ENCODE data around the gene PRIMPOL. TPM values are rescaled to one million over a fixed set of nuclear protein-coding genes. Genes with fewer than 3 reads are reported as not detected.

PRIMPOL gene
- polyA plus RNA-seq, 4 donors = 31.9 to 43.8 (median 34.4) TPM

GRCh38 chr4:184664445-184665210 lies 15.1 kb downstream of the PRIMPOL start:
- DNase-seq (ENCODE audit: low read depth in 4 of 4, low spot score in 3 of 4) = no peak

GRCh38 chr4:184666670-184667069 lies 17.1 kb downstream of the PRIMPOL start:
- DNase-seq (ENCODE audit: low read depth in 4 of 4, low spot score in 3 of 4) = no peak

- no peak for DNase-seq (ENCODE audit: low read depth in 4 of 4, low spot score in 3 of 4)
These were observed 18.6 kb downstream of the PRIMPOL start for GRCh38 chr4:184668096-184668495.

DNA sequence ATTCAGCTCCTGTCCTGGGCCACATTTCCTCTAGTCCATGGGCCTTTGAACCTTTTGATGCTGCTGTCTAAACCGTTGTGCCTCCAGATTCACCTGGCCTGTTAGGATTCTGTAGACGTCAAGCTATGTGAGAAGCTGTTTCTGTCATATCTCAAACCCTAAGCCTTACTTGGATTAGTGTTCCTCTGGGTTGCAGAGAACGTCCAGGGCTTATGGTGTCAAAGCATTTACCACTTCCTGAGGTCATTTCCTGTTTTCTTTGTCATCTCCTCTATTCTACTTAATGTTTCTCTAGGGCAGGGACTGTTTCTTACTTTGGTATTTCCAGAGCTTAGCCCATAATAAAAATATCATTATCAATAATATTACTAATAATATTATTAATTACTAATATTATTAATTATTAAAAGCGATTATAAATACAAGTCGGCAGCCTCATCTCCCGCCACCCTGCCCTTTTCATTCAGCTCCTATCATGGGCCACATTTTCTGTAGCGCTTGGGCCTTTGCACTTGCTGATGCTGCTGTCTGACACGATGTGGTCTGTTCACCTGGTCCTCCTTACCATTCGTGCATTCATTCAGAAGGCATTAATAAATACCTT lies 19.1 kb downstream of the PRIMPOL start:
- no peak for DNase-seq (ENCODE audit: low read depth in 4 of 4, low spot score in 3 of 4)

DNA sequence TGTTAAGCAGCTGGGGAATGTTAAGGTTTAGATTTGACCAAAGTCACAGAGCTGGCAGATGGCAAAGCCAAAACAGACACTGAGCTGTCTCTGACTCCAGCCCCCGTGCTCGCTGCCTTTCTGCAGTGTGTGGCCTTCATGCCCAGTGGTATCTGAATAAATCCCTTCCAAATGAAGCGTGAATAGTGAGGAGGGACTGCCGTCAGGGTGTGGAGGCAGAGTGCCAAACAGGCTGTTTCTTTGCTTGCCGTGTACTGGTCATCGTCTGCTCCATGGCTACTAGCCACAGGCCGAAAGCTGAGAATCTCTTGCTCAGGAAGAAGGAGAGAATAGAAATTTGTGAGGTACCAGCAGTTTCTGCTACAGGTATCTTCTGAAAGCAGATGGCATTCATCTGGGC lies 19.7 kb downstream of the PRIMPOL start:
- no peak for DNase-seq (ENCODE audit: low read depth in 4 of 4, low spot score in 3 of 4)

DNA sequence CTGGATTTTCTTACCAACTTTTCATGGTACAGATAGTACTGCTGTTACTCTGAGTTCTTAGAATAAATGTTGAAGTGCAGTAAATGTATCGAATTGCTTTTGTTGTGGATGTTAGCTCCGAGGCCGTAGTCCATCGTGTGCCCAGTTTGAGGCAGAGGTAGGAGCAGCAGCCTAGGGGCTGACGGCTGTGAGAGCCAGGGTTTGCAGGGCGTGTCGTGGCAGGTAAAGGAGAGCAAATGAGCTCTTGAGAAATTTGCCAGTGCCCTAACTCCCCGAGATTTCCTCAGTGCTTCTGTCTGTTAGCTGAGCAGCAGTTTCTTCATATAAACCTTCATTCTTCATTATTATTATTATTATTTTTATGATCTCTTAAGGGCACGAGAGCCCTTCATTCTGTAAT lies 21.6 kb downstream of the PRIMPOL start:
- no peak for DNase-seq (ENCODE audit: low read depth in 4 of 4, low spot score in 3 of 4)

DNA sequence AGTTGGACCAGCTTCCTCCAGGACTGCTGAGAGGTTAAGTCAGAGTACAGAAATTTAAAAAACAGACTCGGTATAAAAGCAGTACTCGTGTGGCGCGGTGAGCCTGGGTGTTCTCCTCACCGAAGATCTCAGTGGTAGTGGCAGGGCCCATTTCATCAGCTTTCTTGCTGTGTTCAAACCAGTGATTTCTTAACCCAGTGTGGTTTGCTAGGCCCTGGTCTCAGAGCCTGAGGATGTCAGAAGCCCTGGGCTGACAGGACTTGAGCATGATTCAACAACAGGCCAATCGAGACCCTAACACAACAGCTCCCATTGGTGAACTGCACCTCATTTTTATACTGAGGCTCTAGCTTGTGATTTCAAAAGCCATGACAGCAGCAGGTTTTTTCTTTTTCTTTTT lies 23.2 kb downstream of the PRIMPOL start:
- no peak for DNase-seq (ENCODE audit: low read depth in 4 of 4, low spot score in 3 of 4)

GRCh38 chr4:184674011-184674410 lies 24.5 kb downstream of the PRIMPOL start:
- no peak for DNase-seq (ENCODE audit: low read depth in 4 of 4, low spot score in 3 of 4)

DNA sequence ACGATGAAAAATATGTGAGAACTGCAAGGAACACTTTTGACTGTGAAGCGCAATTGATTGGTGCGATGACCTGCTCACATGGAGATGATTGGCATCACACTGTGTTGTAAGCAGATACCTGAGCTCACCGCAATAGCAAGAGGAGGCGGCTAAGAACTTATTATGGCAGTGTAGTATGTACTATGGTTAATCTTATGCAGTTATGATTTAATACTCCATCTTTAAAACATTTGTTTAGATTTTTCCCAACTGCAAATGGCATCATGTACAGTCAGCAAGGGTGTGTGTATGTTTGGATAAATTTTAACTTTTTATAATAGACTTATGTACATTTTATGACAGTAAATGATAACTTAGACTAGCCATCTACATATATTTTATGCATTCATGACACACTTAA lies 25.5 kb downstream of the PRIMPOL start:
- DNase-seq (ENCODE audit: low read depth in 4 of 4, low spot score in 3 of 4) = no peak

DNA sequence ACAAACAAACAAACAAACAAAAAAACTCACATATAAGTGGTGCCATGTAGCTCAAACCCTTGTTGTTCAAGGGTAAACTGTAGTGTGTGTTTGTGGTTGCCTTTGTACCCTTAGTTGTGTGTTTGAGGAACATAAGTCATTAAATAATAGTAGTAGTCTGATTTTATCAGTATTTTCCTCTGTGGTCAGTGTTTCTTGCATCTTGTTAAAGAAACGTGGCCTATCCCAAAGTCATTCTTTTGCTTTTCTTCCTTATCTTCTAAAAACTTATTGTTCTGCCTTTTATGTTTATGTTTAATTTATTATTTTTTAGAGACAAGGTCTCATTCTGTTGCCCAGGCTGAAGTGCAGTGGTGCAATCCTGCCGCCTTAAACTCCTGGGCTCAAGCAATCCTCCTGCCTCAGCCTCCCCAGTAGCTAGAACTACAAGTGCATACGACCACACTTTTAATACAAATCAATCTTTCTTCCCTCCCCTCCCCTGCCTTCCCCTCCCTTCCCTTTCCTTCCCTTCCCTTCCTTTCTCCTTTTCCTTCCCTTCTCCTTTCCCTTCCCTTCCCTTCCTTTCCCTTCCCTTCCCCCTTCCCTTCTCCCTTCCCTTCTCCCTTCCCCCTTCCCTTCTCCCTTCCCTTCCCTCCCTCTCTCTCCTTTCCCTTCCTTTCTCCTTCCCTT lies 26.4 kb downstream of the PRIMPOL start:
- DNase-seq (ENCODE audit: low read depth in 4 of 4, low spot score in 3 of 4) = no peak

DNA sequence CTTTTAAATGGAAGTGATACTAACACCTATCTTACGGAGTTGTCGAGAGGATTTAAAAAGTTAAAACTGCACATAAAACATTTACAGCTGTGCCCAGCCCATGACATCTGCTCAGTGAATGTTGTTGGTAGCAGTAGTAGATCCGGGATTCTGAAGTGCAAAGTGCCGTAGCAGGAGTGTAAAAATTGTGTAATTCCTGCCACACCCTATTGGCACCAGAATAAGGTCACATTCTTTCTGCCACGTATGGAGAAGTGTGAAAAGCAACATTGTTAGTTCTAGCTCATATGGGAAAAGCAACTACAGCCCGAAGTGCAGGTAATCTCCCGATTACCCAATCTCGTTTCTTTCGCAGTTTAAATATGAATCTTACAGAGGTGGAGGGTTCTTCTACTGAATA lies 31.2 kb downstream of the PRIMPOL start:
- no peak for DNase-seq (ENCODE audit: low read depth in 4 of 4, low spot score in 3 of 4)

DNA sequence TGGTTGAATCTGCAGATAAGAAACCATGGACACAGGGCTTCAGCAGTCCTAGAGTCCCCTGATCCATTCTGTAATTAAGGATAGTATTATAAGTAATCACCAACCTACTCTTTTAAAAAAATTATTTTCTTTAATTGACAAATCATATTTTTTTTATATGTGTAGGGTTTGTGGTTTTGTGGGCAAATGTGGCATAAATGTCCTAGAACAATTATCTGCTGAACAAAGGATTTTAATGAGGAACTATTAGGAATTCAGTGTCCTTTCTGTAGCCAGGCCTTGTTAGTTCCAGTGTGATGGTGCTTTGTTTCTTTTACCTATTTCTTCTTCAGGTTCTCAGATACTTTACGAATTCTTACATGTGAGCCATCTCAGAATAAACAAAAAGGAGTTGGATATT lies 32.4 kb downstream of the PRIMPOL start:
- DNase-seq (ENCODE audit: low read depth in 4 of 4, low spot score in 3 of 4) = no peak

GRCh38 chr4:184684491-184685189 lies 35.1 kb downstream of the PRIMPOL start:
- no peak for DNase-seq (ENCODE audit: low read depth in 4 of 4, low spot score in 3 of 4)

- DNase-seq (ENCODE audit: low read depth in 4 of 4, low spot score in 3 of 4) = no peak
These were observed 38.5 kb downstream of the PRIMPOL start for GRCh38 chr4:184688005-184688404.

DNA sequence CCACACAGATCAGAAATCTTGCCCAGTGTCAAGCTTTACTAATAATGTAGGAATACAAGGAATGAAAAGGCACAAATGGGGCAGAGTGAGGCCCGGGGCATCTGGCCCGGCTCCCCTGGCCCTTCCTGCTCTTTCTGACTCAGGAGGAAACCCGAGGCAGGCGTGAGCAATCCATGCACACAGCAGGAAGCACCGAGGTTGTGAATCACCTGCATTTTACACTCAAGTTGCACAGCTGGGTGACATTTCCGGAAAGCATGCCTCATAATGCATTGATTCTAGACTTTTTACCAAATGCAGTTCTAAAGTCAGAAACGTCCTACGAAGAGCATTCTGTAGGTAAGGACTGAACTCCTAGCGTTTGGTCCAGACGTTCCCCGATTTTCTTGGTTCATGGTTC lies 38.9 kb downstream of the PRIMPOL start:
- no peak for DNase-seq (ENCODE audit: low read depth in 4 of 4, low spot score in 3 of 4)

- DNase-seq (ENCODE audit: low read depth in 4 of 4, low spot score in 3 of 4) = no peak
These were observed 40.1 kb downstream of the PRIMPOL start for GRCh38 chr4:184689681-184690080.

- DNase-seq (ENCODE audit: low read depth in 4 of 4, low spot score in 3 of 4) = no peak
These were observed 43.5 kb downstream of the PRIMPOL start for GRCh38 chr4:184693056-184693455.

GRCh38 chr4:184694412-184694956 lies 44.9 kb downstream of the PRIMPOL start:
- no peak for DNase-seq (ENCODE audit: low read depth in 4 of 4, low spot score in 3 of 4)

- no peak for DNase-seq (ENCODE audit: low read depth in 4 of 4, low spot score in 3 of 4)
These were observed 45.8 kb downstream of the PRIMPOL start for GRCh38 chr4:184695178-184695896.

DNA sequence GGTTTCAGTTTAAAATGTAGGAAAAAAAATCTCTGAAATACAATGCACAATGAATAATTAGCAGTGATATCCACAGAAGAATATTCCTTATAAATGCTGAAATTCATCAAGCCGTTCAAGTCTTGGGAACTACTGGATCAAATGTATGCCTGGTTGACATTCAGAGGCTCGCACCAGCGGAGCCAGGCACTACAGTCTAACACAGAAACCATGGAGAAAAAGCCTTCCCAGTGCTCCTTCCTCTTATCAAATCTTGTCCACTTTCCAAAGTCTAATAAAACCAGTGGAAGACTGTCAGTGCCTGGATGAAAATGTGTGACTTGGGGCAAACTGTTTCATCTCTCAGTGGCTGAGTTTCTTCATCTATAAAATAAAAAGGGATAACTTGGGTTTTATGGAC lies 48.4 kb downstream of the PRIMPOL start:
- no peak for DNase-seq (ENCODE audit: low read depth in 4 of 4, low spot score in 3 of 4)

All from left renal pelvis (tissue), 4 donors.